ENCODE results near the gene LYSMD2.

GRCh38 chr15:51736069-51736468 is 1.4 kb downstream of the LYSMD2 start:
- TF ChIP-seq EZH2phosphoT487 (IDR thresholded peaks at IDR 0.05; ENCODE audit: insufficient read depth, low read depth), result no peak
- no peak for TF ChIP-seq EZH2 (IDR thresholded peaks at IDR 0.05; ENCODE audit: insufficient read depth, poor library complexity, severe bottlenecking)
